HEK293T (cell line): ENCODE results near the gene LRRTM3.

ENCODE experiments used
- CTCF ChIA-PET: fragments of 350-600 bp; formaldehyde crosslinking; extraction: SDS; loops from one replicate; lab custom pipeline; 2021; ENCODE audit warnings: antibody characterized with exemption, inconsistent platforms; lab: Yijun Ruan, JAX
- POLR2A ChIA-PET: fragments of 350-600 bp; formaldehyde crosslinking; extraction: SDS; loops from one replicate; lab custom pipeline; 2020; ENCODE audit warnings: antibody characterized with exemption, inconsistent platforms; lab: Yijun Ruan, JAX
- DNase-seq: peaks from one replicate; pipeline ENCODE4 v3.0.0; 2012; ENCODE audit warnings: mixed read lengths; ENCODE audit errors: extremely low spot score
- ARNT ChIP-seq: fragments of 450-650 bp; IDR thresholded peaks from 2 replicates; pipeline ENCODE4 v1.6.1; 2017; ENCODE audit warnings: mild to moderate bottlenecking
- BHLHE40 ChIP-seq: fragments of 450-650 bp; IDR thresholded peaks from 2 replicates; pipeline ENCODE4 v1.6.1; 2016; ENCODE audit warnings: mild to moderate bottlenecking, moderate library complexity, borderline replicate concordance
- CTBP1 ChIP-seq: fragments of 450-650 bp; IDR thresholded peaks from 2 replicates; pipeline ENCODE4 v1.6.1; 2016; ENCODE audit warnings: borderline replicate concordance
- ELF4 ChIP-seq: fragments of 450-650 bp; IDR thresholded peaks from 2 replicates; pipeline ENCODE4 v1.6.1; 2017; ENCODE audit warnings: antibody characterized with exemption
- FOXA1 ChIP-seq: fragments of 450-650 bp; IDR thresholded peaks from 2 replicates; pipeline ENCODE4 v1.6.1; 2016; ENCODE audit warnings: mild to moderate bottlenecking
- FOXK2 ChIP-seq: fragments of 450-650 bp; IDR thresholded peaks from 2 replicates; pipeline ENCODE4 v1.6.1; 2016; ENCODE audit warnings: mild to moderate bottlenecking
- FOXM1 ChIP-seq: fragments of 450-650 bp; IDR thresholded peaks from 2 replicates; pipeline ENCODE4 v1.6.1; 2017; ENCODE audit warnings: mild to moderate bottlenecking, borderline replicate concordance
- HDGF ChIP-seq: fragments of 450-650 bp; IDR thresholded peaks from 2 replicates; pipeline ENCODE4 v1.6.1; 2017; ENCODE audit warnings: antibody characterized with exemption, borderline replicate concordance
- L3MBTL2 ChIP-seq: fragments of 450-650 bp; conservative IDR thresholded peaks from 2 replicates; pipeline ENCODE4 v1.6.1; 2016; ENCODE audit warnings: mild to moderate bottlenecking
- LEF1 ChIP-seq: fragments of 450-650 bp; IDR thresholded peaks from 2 replicates; pipeline ENCODE4 v1.6.1; 2017; ENCODE audit warnings: mild to moderate bottlenecking, borderline replicate concordance
- NFRKB ChIP-seq: fragments of 450-650 bp; IDR thresholded peaks from 2 replicates; pipeline ENCODE4 v1.6.1; 2016; ENCODE audit warnings: mild to moderate bottlenecking, moderate library complexity
- SP1 ChIP-seq: fragments of 450-650 bp; IDR thresholded peaks from 2 replicates; pipeline ENCODE4 v1.6.1; 2017
- SUZ12 ChIP-seq: fragments of 450-650 bp; IDR thresholded peaks from 2 replicates; pipeline ENCODE4 v1.6.1; 2016; ENCODE audit warnings: mild to moderate bottlenecking
- TARDBP ChIP-seq: fragments of 450-650 bp; IDR thresholded peaks from 2 replicates; pipeline ENCODE4 v1.6.1; 2016
- ZNF384 ChIP-seq: fragments of 450-650 bp; IDR thresholded peaks from 2 replicates; pipeline ENCODE4 v1.6.1; 2016
- TF ChIP-seq, protein P1 (sequence below): fragments of 450-650 bp; IDR thresholded peaks from 2 replicates; pipeline ENCODE4 v1.6.1; 2016

LRRTM3 gene

DNA sequence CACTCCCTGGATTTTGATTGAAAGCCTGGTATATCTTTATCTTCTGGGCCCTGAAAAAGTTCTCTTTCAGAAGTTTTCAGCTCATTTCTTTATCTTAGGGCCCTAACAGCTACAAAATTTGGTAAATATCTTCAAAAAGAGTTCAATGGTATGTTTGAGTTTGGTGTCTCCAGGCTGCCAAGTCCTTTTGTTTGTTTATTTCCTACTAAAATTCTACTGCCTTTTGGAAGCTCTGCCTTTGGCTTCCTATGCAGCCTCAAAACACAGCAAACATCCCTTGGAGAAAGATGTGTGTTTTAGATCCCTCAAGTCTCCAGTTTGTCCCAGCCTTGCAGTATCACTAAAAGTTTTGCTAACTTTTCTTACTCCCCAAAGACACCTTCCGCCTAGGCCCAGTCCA, 146.8 kb downstream of the LRRTM3 start:
- ChIA-PET CTCF (no interaction called here), POLR2A (no interaction called here)
- no peak for TF ChIP-seq FOXA1
- no peak for TF ChIP-seq ZNF384
- TF ChIP-seq FOXM1: no peak
- no peak for TF ChIP-seq NFRKB
- no peak for TF ChIP-seq ELF4
- TF ChIP-seq LEF1: no peak
- no peak for TF ChIP-seq TARDBP
- no peak for TF ChIP-seq L3MBTL2
- TF ChIP-seq CTBP1: no peak
- no peak for TF ChIP-seq BHLHE40
- TF ChIP-seq, protein P1, sequence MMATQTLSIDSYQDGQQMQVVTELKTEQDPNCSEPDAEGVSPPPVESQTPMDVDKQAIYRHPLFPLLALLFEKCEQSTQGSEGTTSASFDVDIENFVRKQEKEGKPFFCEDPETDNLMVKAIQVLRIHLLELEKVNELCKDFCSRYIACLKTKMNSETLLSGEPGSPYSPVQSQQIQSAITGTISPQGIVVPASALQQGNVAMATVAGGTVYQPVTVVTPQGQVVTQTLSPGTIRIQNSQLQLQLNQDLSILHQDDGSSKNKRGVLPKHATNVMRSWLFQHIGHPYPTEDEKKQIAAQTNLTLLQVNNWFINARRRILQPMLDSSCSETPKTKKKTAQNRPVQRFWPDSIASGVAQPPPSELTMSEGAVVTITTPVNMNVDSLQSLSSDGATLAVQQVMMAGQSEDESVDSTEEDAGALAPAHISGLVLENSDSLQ: no peak
- TF ChIP-seq SUZ12: no peak
- no peak for TF ChIP-seq FOXK2
- TF ChIP-seq ARNT: no peak
- no peak for TF ChIP-seq SP1
- no peak for DNase-seq

DNA sequence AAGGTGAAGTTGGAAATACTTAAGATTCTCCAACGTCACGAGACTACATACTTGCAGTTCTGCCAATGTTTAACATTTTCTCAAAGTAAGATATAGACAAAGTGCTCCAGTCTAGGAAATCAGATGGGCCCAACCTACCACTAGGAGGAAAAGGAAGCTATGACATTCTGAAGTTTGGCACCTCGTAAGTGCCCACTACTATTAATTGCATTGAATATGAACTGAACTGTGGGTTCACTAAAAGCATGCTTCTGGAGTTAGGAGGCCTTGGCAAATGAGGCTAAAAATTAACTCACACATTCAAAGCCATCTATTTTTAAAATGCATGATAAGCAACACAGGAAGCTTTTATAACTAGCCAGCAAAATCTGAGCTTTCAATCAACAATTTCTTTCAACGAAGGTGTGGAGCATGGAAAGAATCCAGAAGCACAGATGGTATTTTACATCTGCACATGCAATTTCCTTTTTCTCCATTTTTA, 149.7 kb downstream of the LRRTM3 start:
- ChIA-PET CTCF (no interaction called here), POLR2A (no interaction called here)
- no peak for DNase-seq
- TF ChIP-seq, protein P1: no peak
- TF ChIP-seq FOXK2 (no peak), LEF1 (no peak), NFRKB (no peak)

DNA sequence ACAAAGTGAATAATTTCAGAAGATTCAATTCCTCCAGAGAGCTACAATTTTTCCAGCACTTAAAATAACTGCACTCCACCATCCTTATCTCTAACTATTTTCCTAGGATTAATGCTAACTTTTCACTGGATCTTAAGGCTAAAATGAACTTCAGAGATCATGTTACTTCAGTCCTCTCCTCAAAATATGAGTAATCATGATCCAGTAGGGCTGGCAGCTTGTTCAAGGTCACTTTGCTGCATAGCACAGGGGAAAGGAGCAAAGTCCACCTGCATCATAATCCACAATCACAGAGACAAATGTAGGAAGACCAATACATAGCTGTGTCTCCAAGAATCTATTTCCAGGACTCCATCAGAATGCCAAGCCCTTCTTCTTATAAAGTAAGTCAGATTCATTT, 150.3 kb downstream of the LRRTM3 start:
- ChIA-PET POLR2A (no interaction called here), CTCF (no interaction called here)
- DNase-seq: no peak
- TF ChIP-seq ELF4: no peak
- TF ChIP-seq, protein P1: no peak
- no peak for TF ChIP-seq FOXM1
- no peak for TF ChIP-seq BHLHE40
- no peak for TF ChIP-seq L3MBTL2
- TF ChIP-seq ARNT: no peak
- TF ChIP-seq TARDBP: no peak
- no peak for TF ChIP-seq FOXA1
- TF ChIP-seq ZNF384: no peak
- no peak for TF ChIP-seq NFRKB
- TF ChIP-seq HDGF: no peak
- TF ChIP-seq LEF1: no peak

DNA sequence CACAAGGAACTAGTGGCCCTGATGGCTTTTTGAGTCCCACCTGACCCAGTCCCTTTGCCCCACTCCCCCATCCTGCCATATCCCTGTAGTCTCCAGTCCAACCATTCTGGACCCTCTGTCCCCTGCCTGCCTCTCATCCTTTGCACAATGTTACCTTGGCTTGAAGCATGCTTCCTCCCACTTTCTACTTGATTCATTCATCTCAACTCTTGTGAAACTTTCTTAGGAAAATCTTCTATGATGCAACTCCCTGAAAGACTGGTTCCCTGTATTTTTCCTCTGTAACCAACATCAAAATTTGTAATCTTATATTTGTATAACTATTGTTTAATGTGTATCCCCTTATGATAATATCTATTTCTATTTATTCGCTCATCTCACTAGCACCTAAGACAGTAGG, 151.5 kb downstream of the LRRTM3 start:
- DNase-seq: no peak

DNA sequence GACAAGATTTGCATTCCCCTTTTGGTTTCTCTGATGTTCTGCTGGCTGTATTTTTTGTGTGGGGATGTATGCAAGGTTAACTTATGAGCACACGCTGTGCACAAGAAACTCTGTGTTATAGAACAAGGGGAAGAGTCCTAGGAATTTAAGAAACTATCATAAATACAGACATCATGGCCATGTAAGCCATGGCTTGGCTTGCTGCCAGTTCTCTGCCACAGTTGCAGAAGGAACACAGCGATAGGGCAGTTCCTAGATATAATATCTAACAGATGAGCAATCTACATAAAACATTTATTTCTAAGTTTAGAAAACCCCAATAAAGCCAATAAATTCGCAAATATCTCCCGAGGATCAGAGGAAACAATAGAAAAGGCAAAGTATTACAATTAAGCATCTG, 153.3 kb downstream of the LRRTM3 start:
- ChIA-PET POLR2A (no interaction called here), CTCF (no interaction called here)
- TF ChIP-seq NFRKB (no peak), SUZ12 (no peak), SP1 (no peak), FOXK2 (no peak), TARDBP (no peak), LEF1 (no peak), L3MBTL2 (no peak)
- DNase-seq: no peak

More for the DNA sequence above, 151.5 kb downstream of the LRRTM3 start:
- TF ChIP-seq ELF4: no peak
- no peak for TF ChIP-seq FOXA1
- no peak for TF ChIP-seq ZNF384
- TF ChIP-seq CTBP1: no peak
- no peak for TF ChIP-seq FOXM1
- TF ChIP-seq BHLHE40: no peak
- TF ChIP-seq HDGF: no peak
- TF ChIP-seq L3MBTL2: no peak
- TF ChIP-seq FOXK2: no peak
- TF ChIP-seq TARDBP: no peak
- TF ChIP-seq ARNT: no peak
- TF ChIP-seq, protein P1: no peak
- no peak for TF ChIP-seq SP1
- no peak for TF ChIP-seq SUZ12
- no peak for TF ChIP-seq LEF1
- TF ChIP-seq NFRKB: no peak
- POLR2A ChIA-PET: no interaction called here
- CTCF ChIA-PET: no interaction called here

DNA sequence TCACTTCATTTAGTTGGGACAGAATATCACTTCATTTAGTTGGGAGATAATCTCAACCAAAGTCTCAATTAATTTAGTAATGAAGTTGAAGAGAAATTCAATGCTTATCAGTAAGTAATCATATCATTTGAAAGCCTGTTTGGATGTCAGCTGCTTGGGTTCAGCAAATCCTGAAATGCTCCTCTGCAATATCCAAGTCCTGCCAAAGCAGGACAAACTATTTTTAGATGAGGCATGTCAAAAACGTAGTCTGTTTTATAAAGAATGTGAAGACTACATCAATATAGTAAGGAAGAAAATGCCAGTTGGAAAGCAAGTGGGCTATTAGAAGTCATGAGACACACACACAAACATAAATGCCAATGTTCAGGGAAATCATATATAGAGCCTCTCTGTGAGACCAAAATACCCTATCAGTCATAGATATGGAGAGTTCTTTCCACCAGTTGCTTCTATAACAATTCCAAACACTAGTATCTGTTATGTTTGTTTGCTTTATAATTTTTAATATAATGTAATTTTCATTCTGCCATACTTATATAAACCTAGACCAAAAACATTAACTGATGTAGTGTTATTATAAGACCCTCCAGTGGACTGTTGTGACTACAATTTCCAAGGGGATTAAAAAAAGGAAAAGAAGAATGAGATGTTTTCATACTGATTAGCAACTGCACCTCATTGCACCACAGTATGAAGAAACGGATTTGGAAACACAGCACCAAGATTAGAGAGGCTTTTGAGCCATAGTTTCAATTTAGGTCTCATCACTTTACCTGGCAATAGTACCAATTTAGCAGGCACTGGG, 160.7 kb downstream of the LRRTM3 start:
- no peak for TF ChIP-seq BHLHE40
- no peak for TF ChIP-seq TARDBP
- no peak for TF ChIP-seq FOXM1
- TF ChIP-seq ZNF384: no peak
- TF ChIP-seq, protein P1: no peak
- TF ChIP-seq HDGF: no peak
- no peak for TF ChIP-seq ELF4
- TF ChIP-seq FOXK2: no peak
- no peak for TF ChIP-seq FOXA1
- no peak for TF ChIP-seq CTBP1
- TF ChIP-seq SP1: no peak
- TF ChIP-seq L3MBTL2: no peak
- TF ChIP-seq NFRKB: no peak
- TF ChIP-seq LEF1: no peak
- TF ChIP-seq ARNT: no peak
- TF ChIP-seq SUZ12: no peak
- CTCF ChIA-PET: no interaction called here

More for the DNA sequence above, 160.7 kb downstream of the LRRTM3 start:
- POLR2A ChIA-PET: no interaction called here
- no peak for DNase-seq
